ENCODE results near the gene SPECC1. TPM values are rescaled to one million over a fixed set of nuclear protein-coding genes. Genes with fewer than 3 reads are reported as not detected.

SPECC1 gene
- total and polyA plus RNA-seq, 2 of the 13 experiments (the other 11 are each of a cell fraction or from before 2014, with no cell fraction given), result 2.3 to 6.9 TPM

DNA sequence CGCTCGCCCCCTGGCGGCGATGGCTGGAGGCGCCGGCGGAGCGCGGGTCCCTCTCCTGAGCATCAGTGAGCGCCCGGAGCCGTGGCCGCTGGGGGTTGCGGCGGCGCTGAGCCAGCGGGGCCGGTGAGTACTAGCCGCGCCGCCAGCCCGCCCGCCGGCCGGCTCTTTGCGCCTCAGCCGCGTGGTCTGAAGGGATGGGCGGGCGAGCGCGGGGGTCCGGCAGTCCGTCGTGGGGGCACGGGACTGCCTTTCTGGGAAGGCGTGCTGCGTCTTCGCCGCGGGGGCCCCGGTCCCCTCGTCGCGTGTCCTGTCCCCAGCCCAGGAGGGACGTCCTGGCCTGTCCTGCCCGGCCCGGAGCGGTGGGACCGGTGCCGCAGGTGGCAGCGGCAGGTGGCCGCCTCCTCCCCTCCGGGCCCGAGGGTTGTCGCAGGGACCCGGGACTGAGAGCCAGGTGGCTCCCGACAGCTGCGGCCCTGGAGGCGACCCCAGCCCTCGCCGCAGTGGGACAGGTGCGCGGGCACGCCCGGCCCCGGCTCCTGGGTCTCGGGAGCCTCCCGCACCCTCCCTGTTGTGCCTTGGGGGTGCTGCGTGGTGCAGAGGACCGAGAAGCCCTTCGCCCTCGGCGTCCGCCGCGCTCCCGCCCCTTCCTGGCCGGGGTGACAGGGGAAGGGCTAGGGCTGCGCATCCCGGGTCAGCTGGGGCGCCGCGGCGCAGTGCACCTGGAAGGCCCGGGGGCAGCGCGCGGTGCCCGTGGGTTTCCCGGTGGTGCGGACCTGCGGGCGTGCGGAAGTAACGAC is at the start of gene SPECC1 (continued):
- no peak; the same call in 1 of the 2 replicates for TF ChIP-seq SPEN (CRISPR knock-in tag; IDR thresholded peaks at IDR 0.05; ENCODE audit: low read depth)
- TF ChIP-seq SIN3B (IDR thresholded peaks at IDR 0.05; ENCODE audit: low read length), result no peak
- 0 out of 2 replicates have a peak, but pooled peaks have one; percentile 26 for TF ChIP-seq ARID3A (IDR thresholded peaks at IDR 0.05; ENCODE audit: low read depth, low read length)
- TF ChIP-seq U2AF1 (optimal IDR thresholded peaks at IDR 0.05; ENCODE audit: low read depth, low read length), result no peak
- peak; percentile 12; the same call in 1 of the 2 replicates for TF ChIP-seq TFDP1 (CRISPR knock-in tag; IDR thresholded peaks at IDR 0.05; ENCODE audit: borderline replicate concordance)
- TF ChIP-seq ZNF256 (CRISPR knock-in tag; conservative IDR thresholded peaks at IDR 0.05), result no peak
- no peak for TF ChIP-seq PBX3 (CRISPR knock-in tag; IDR thresholded peaks at IDR 0.05; ENCODE audit: borderline replicate concordance)
- no peak for TF ChIP-seq ZKSCAN1 (IDR thresholded peaks at IDR 0.05; ENCODE audit: low read length)
- TF ChIP-seq MYC (CRISPR knock-in tag; IDR thresholded peaks at IDR 0.05; ENCODE audit: borderline replicate concordance), result no peak
- TF ChIP-seq PREB (CRISPR knock-in tag; IDR thresholded peaks at IDR 0.05), result no peak
- TF ChIP-seq, protein P1, sequence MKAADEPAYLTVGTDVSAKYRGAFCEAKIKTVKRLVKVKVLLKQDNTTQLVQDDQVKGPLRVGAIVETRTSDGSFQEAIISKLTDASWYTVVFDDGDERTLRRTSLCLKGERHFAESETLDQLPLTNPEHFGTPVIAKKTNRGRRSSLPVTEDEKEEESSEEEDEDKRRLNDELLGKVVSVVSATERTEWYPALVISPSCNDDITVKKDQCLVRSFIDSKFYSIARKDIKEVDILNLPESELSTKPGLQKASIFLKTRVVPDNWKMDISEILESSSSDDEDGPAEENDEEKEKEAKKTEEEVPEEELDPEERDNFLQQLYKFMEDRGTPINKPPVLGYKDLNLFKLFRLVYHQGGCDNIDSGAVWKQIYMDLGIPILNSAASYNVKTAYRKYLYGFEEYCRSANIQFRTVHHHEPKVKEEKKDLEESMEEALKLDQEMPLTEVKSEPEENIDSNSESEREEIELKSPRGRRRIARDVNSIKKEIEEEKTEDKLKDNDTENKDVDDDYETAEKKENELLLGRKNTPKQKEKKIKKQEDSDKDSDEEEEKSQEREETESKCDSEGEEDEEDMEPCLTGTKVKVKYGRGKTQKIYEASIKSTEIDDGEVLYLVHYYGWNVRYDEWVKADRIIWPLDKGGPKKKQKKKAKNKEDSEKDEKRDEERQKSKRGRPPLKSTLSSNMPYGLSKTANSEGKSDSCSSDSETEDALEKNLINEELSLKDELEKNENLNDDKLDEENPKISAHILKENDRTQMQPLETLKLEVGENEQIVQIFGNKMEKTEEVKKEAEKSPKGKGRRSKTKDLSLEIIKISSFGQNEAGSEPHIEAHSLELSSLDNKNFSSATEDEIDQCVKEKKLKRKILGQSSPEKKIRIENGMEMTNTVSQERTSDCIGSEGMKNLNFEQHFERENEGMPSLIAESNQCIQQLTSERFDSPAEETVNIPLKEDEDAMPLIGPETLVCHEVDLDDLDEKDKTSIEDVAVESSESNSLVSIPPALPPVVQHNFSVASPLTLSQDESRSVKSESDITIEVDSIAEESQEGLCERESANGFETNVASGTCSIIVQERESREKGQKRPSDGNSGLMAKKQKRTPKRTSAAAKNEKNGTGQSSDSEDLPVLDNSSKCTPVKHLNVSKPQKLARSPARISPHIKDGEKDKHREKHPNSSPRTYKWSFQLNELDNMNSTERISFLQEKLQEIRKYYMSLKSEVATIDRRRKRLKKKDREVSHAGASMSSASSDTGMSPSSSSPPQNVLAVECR (CRISPR knock-in tag; IDR thresholded peaks at IDR 0.05; ENCODE audit: borderline replicate concordance), result peak; percentile 29; the same call in 1 of the 2 replicates
- TF ChIP-seq, protein P2, sequence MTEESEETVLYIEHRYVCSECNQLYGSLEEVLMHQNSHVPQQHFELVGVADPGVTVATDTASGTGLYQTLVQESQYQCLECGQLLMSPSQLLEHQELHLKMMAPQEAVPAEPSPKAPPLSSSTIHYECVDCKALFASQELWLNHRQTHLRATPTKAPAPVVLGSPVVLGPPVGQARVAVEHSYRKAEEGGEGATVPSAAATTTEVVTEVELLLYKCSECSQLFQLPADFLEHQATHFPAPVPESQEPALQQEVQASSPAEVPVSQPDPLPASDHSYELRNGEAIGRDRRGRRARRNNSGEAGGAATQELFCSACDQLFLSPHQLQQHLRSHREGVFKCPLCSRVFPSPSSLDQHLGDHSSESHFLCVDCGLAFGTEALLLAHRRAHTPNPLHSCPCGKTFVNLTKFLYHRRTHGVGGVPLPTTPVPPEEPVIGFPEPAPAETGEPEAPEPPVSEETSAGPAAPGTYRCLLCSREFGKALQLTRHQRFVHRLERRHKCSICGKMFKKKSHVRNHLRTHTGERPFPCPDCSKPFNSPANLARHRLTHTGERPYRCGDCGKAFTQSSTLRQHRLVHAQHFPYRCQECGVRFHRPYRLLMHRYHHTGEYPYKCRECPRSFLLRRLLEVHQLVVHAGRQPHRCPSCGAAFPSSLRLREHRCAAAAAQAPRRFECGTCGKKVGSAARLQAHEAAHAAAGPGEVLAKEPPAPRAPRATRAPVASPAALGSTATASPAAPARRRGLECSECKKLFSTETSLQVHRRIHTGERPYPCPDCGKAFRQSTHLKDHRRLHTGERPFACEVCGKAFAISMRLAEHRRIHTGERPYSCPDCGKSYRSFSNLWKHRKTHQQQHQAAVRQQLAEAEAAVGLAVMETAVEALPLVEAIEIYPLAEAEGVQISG (CRISPR knock-in tag; IDR thresholded peaks at IDR 0.05), result peak; percentile 69
- no peak for TF ChIP-seq TEAD3 (CRISPR knock-in tag; optimal IDR thresholded peaks at IDR 0.05; ENCODE audit: borderline replicate concordance)
- TF ChIP-seq HOXD1 (CRISPR knock-in tag; IDR thresholded peaks at IDR 0.05), result no peak
- TF ChIP-seq ZFP82 (CRISPR knock-in tag; IDR thresholded peaks at IDR 0.05; ENCODE audit: borderline replicate concordance), result 0 out of 2 replicates have a peak, but pooled peaks have one; percentile 69
- peak; percentile 58; the same call in 1 of the 2 replicates for TF ChIP-seq SUZ12 (IDR thresholded peaks at IDR 0.05; ENCODE audit: low read depth, low read length)
